Activated CD8-positive, alpha-beta T cell treated with anti-CD3 and anti-CD28 coated beads for 36 hours (primary cell): Measurements from ENCODE around the gene MTUS2. TPM values are rescaled to one million over a fixed set of nuclear protein-coding genes. Genes with fewer than 3 reads are reported as not detected.

ENCODE experiments used
- ATAC-seq: fragments of 200-7000 bp; cut with Tn5 transposase; one replicate; pipeline ENCODE4 v1.10.0; 2021; ENCODE audit warnings: mild to moderate bottlenecking, moderate library complexity
- CTCF ChIA-PET: fragments of 350-600 bp; sonication (Branson Sonifier 250); formaldehyde crosslinking; loops from one replicate; lab custom pipeline; 2021; ENCODE audit warnings: antibody characterized with exemption; lab: Charles Lee
- POLR2A ChIA-PET: fragments of 350-600 bp; sonication (Branson Sonifier 250); formaldehyde crosslinking; loops from one replicate; lab custom pipeline; 2021; ENCODE audit warnings: antibody characterized with exemption; lab: Charles Lee
- DNase-seq: peaks from one replicate; pipeline ENCODE4 v3.0.0-alpha.2; 2020
- H3K27ac Mint-ChIP-seq: one replicate; pipeline ENCODE4 v1.8.0; 2021; ENCODE audit warnings: mild to moderate bottlenecking, mixed read lengths
- H3K27me3 Mint-ChIP-seq: one replicate; pipeline ENCODE4 v1.8.0; 2021; ENCODE audit warnings: mixed read lengths
- H3K36me3 Mint-ChIP-seq: one replicate; pipeline ENCODE4 v1.8.0; 2021; ENCODE audit warnings: low read depth, mixed read lengths
- H3K4me1 Mint-ChIP-seq: one replicate; pipeline ENCODE4 v1.8.0; 2021; ENCODE audit warnings: low read depth, mixed read lengths
- H3K4me3 Mint-ChIP-seq: one replicate; pipeline ENCODE4 v1.8.0; 2021; ENCODE audit warnings: mild to moderate bottlenecking, moderate library complexity, mixed read lengths
- H3K9me3 Mint-ChIP-seq: one replicate; pipeline ENCODE4 v1.8.0; 2021; ENCODE audit warnings: mixed read lengths
- CTCF ChIP-seq: fragments of 200-600 bp; IDR thresholded peaks from one replicate; pipeline ENCODE4 v1.8.0; 2022; ENCODE audit warnings: antibody characterized with exemption, mild to moderate bottlenecking
- intact Hi-C: fragments of 100-400 bp; cut with micrococcal nuclease; formaldehyde crosslinking; loops from one replicate; pipeline ENCODE4 v1.10.0; 2022
- total RNA-seq, 2 experiments: library from RNA; stranded (reverse); gene quantifications; one replicate each; pipeline ENCODE4 v1.2.3, GENCODE V29; 2021

Gene MTUS2
- total RNA-seq, 2 experiments from 2014 or later = not detected

GRCh38 chr13:29028868-29029267, 208.7 kb downstream of the MTUS2 start:
- no peak overlapping the region for H3K4me3 Mint-ChIP-seq
- DNase-seq = no peak
- no peak overlapping the region for H3K27ac Mint-ChIP-seq
- POLR2A ChIA-PET = no interaction called here
- ATAC-seq = no peak
- no peak for TF ChIP-seq CTCF
- H3K9me3 Mint-ChIP-seq = no peaks in the 10 kb centered on the region
- H3K4me1 Mint-ChIP-seq = no peaks in the 10 kb centered on the region
- intact Hi-C loops = no loop called here
- H3K27me3 Mint-ChIP-seq = no peaks in the 10 kb centered on the region
- no peaks in the 10 kb centered on the region for H3K36me3 Mint-ChIP-seq
- CTCF ChIA-PET = no interaction called here

- intact Hi-C loops = no loop called here
- no peaks in the 10 kb centered on the region for H3K27me3 Mint-ChIP-seq
- no peaks in the 10 kb centered on the region for H3K4me1 Mint-ChIP-seq
- peaks cover 2% of the 10 kb centered on the region for H3K9me3 Mint-ChIP-seq
- no peak overlapping the region for H3K27ac Mint-ChIP-seq
- ATAC-seq (no peak), DNase-seq (no peak)
- no peak for TF ChIP-seq CTCF
- POLR2A ChIA-PET = no interaction called here
- H3K36me3 Mint-ChIP-seq = no peaks in the 10 kb centered on the region
- CTCF ChIA-PET = no interaction called here
- no peak overlapping the region for H3K4me3 Mint-ChIP-seq
These were observed 218.6 kb downstream of the MTUS2 start for GRCh38 chr13:29038700-29039099.

GRCh38 chr13:29039212-29039611, 219.1 kb downstream of the MTUS2 start:
- ChIA-PET CTCF (no interaction called here), POLR2A (no interaction called here)
- Mint-ChIP-seq H3K27me3 (no peaks in the 10 kb centered on the region), H3K4me1 (no peaks in the 10 kb centered on the region), H3K27ac (no peak overlapping the region), H3K4me3 (no peak overlapping the region), H3K36me3 (no peaks in the 10 kb centered on the region), H3K9me3 (peaks cover 3% of the 10 kb centered on the region)
- intact Hi-C loops = no loop called here
- no peak for ATAC-seq
- DNase-seq = no peak
- no peak for TF ChIP-seq CTCF

GRCh38 chr13:29046588-29046987, 226.4 kb downstream of the MTUS2 start:
- ATAC-seq (no peak), DNase-seq (no peak)
- no peaks in the 10 kb centered on the region for H3K36me3 Mint-ChIP-seq
- H3K27me3 Mint-ChIP-seq = peaks cover 3% of the 10 kb centered on the region
- ChIA-PET CTCF (no interaction called here), POLR2A (no interaction called here)
- intact Hi-C loops = no loop called here
- H3K27ac Mint-ChIP-seq = no peak overlapping the region
- TF ChIP-seq CTCF = no peak
- no peak overlapping the region for H3K4me3 Mint-ChIP-seq
- H3K9me3 Mint-ChIP-seq = peaks cover 21% of the 10 kb centered on the region
- H3K4me1 Mint-ChIP-seq = no peaks in the 10 kb centered on the region

GRCh38 chr13:29049524-29049923, 229.4 kb downstream of the MTUS2 start:
- TF ChIP-seq CTCF = no peak
- ChIA-PET CTCF (no interaction called here), POLR2A (no interaction called here)
- intact Hi-C loops = no loop called here
- ATAC-seq (no peak), DNase-seq (no peak)
- Mint-ChIP-seq H3K27me3 (peaks cover 3% of the 10 kb centered on the region), H3K4me3 (no peak overlapping the region), H3K27ac (no peak overlapping the region), H3K36me3 (no peaks in the 10 kb centered on the region), H3K9me3 (peaks cover 26% of the 10 kb centered on the region), H3K4me1 (no peaks in the 10 kb centered on the region)
